ENCODE data around the gene SLC9A3. TPM values are rescaled to one million over a fixed set of nuclear protein-coding genes. Genes with fewer than 3 reads are reported as not detected.

The SLC9A3 gene
- total RNA-seq, 1 donor from 2014 or later = 1.6 TPM

- FAIRE-seq (no peak), DNase-seq (ENCODE audit: low read depth) (no peak)
- TF ChIP-seq, protein P1, sequence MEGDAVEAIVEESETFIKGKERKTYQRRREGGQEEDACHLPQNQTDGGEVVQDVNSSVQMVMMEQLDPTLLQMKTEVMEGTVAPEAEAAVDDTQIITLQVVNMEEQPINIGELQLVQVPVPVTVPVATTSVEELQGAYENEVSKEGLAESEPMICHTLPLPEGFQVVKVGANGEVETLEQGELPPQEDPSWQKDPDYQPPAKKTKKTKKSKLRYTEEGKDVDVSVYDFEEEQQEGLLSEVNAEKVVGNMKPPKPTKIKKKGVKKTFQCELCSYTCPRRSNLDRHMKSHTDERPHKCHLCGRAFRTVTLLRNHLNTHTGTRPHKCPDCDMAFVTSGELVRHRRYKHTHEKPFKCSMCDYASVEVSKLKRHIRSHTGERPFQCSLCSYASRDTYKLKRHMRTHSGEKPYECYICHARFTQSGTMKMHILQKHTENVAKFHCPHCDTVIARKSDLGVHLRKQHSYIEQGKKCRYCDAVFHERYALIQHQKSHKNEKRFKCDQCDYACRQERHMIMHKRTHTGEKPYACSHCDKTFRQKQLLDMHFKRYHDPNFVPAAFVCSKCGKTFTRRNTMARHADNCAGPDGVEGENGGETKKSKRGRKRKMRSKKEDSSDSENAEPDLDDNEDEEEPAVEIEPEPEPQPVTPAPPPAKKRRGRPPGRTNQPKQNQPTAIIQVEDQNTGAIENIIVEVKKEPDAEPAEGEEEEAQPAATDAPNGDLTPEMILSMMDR (IDR thresholded peaks at IDR 0.05; ENCODE audit: insufficient read depth, low read length, severe bottlenecking) = no peak
These were observed 55.8 kb downstream of the SLC9A3 start for GRCh38 chr5:468401-468800.

DNA sequence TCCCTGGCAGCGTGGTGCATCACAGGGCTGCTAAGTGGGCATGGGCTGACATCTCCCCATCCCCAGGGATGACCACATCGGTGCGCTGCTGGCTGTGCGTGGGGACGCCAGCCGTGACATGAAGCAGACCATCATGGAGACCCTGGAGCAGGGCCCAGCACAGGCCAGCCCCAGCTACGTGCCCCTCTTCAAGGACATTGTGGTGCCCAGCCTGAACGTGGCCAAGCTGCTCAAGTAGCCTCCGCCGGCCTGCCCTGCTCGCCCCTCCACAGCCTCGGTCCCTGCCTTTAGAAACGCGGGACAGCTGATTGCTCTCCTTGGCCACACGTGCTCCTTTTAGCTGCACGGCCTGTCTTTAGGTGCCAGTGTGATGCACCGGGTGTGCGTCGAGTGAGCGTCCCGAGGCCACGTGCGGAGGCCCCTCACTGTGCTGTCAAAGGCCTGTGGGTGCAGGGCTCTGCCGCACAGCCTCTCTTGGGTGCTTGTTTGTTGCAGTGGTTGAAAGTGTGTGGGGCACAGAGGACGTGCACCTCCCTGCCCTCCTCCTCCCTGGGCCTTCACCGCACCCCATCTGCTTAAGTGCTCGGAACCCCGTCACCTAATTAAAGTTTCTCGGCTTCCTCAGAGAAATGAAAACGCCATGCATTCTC is 57.5 kb downstream of the SLC9A3 start:
- no peak overlapping the region for H3K4me3 ChIP-seq (ENCODE audit: low read depth, low read length)
- H3K27me3 ChIP-seq (ENCODE audit: control insufficient read depth, insufficient read depth, low read length) = no peaks in the 10 kb centered on the region
- DNase-seq (ENCODE audit: low read depth) (no peak), FAIRE-seq (no peak)
- TF ChIP-seq, protein P1 (IDR thresholded peaks at IDR 0.05; ENCODE audit: insufficient read depth, low read length, severe bottlenecking) = no peak
- H3K36me3 ChIP-seq (ENCODE audit: control insufficient read depth, insufficient read depth, low read length) = peaks cover 5% of the 10 kb centered on the region

More at GRCh38 chr5:468401-468800, 55.8 kb downstream of the SLC9A3 start:
- Histone ChIP-seq H3K36me3 (ENCODE audit: control insufficient read depth, insufficient read depth, low read length) (peaks cover 4% of the 10 kb centered on the region), H3K4me3 (ENCODE audit: low read depth, low read length) (no peak overlapping the region), H3K27me3 (ENCODE audit: control insufficient read depth, insufficient read depth, low read length) (no peaks in the 10 kb centered on the region)

DNA sequence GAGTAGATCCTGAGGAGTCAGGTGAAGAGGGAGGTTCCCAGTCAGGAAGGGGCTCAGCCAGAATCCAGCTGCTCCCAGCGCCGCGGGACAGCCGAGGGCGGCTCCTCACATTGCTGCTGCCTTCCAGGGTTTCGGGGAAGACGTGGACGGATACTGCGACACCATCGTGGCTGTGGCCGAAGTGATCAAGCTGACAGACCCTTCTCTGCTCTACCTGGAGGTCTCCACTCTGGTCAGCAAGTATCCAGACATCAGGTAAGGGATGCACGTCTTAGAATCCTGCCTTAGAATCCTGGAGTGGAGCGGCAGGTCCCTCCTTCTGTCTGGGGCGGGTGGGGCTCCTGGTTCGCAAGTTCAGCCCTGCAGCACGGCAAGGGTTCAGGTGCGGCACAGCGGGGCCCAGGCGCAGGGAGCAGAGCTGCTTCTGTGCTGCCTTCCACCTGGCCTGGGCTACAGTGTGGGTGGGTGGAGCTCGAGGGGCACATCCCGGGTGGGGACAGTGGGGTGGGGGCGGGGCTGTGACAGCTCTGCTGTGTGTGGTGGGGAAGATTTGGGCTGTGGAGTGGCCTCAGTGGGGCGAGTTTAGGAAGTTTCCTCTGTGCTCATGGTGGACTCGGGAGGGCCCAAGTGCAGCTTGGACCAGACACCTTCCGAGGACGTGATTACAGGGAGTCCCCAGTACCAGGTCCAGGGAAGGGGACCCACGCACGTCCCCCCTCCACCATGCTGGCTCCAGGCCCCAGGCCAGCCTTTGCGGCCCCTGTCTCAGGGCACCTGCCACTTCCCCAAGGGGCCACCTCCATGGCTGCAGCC is 58.5 kb downstream of the SLC9A3 start:
- no peak for FAIRE-seq
- H3K36me3 ChIP-seq (ENCODE audit: control insufficient read depth, insufficient read depth, low read length) = peaks cover 5% of the 10 kb centered on the region
- no peaks in the 10 kb centered on the region for H3K27me3 ChIP-seq (ENCODE audit: control insufficient read depth, insufficient read depth, low read length)
- no peak for DNase-seq (ENCODE audit: low read depth)
- H3K4me3 ChIP-seq (ENCODE audit: low read depth, low read length) = no peak overlapping the region
- TF ChIP-seq, protein P1 (IDR thresholded peaks at IDR 0.05; ENCODE audit: insufficient read depth, low read length, severe bottlenecking) = no peak

DNA sequence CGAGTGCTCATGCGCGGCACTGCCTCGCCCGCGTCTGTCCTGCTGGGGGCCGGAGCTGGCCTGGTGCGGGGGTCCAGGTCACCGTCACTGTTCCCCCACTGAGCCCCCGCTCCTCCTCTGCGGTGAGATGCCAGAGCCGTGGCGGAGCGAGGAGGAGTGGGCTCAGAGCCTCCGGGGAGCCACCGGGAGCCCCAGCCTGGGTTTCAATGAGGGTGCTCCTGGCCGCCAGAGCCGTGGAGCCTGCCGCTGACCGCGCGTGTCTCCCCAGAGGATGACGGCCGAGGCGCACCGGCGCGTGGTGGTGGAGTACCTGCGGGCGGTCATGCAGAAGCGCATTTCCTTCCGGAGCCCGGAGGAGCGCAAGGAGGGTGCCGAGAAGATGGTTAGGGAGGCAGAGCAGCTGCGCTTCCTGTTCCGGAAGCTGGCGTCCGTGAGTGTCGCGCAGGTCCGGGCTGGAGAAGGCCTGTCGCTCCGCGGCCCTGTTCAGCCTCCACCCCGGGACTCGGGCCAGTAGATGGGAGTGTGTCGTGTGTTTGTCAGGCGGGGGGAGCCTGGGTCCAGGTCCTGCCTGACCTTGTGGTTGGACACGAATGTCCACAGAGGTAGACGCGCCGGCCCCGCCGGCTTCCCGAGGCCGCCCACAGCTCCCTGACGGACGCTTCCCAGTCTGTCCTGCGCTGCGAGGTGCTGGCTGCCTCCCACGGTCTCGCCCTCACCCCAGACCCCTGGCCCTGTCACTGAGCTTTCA is 59.2 kb downstream of the SLC9A3 start:
- Histone ChIP-seq H3K27me3 (ENCODE audit: control insufficient read depth, insufficient read depth, low read length) (no peaks in the 10 kb centered on the region), H3K36me3 (ENCODE audit: control insufficient read depth, insufficient read depth, low read length) (peaks cover 10% of the 10 kb centered on the region), H3K4me3 (ENCODE audit: low read depth, low read length) (no peak overlapping the region)
- FAIRE-seq (no peak), DNase-seq (ENCODE audit: low read depth) (no peak)
- TF ChIP-seq, protein P1 (IDR thresholded peaks at IDR 0.05; ENCODE audit: insufficient read depth, low read length, severe bottlenecking) = no peak

- FAIRE-seq (no peak), DNase-seq (ENCODE audit: low read depth) (no peak)
- TF ChIP-seq, protein P1 (IDR thresholded peaks at IDR 0.05; ENCODE audit: insufficient read depth, low read length, severe bottlenecking) = no peak
- Histone ChIP-seq H3K4me3 (ENCODE audit: low read depth, low read length) (no peak overlapping the region), H3K27me3 (ENCODE audit: control insufficient read depth, insufficient read depth, low read length) (no peaks in the 10 kb centered on the region), H3K36me3 (ENCODE audit: control insufficient read depth, insufficient read depth, low read length) (peaks cover 15% of the 10 kb centered on the region)
These were observed 59.8 kb downstream of the SLC9A3 start for GRCh38 chr5:464446-464842.
